ENCODE measurements around the gene TBCA.

TBCA gene

DNA sequence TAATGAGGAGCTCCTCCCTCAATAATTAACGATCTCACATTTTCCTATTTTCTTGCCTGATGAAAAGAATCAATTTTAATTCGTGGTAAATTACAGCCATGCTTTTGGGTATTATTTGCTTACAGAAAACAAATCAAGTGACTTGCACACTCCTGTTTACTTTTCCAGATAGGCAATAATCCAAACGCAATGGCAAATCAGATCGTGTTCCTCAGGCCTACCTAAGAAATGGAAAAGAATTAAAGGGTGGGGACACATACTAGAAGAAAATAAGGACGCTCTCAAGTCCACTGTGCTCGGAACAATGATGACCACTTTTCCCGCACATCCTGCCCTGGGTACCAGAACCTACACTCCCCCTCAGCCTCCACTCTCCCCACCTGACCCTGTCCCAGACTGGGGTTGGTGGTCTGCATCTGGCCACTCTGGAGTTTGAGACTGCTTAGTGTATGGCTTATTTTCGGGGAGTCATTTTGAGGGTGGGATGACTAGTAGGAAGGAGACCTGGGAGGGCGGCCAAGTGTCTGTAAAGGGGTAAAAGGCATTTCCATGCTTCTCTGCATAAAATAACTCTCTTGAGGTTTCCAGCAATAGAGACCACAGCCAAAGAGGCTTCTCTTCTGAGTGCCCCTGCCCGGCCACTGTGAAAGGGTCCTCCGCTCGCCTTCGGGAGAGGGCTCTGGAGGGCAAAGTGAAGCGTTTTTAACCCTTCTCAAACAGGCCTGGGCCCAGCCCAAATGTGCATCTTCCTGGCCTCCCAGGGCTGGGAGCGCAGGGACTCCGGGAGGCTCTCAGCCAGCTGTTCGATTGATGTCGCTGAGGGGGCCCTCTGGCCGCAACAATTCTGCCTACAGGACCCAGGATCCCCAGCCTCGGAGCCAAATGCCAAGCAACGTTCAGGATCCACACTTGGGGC is 133.1 kb downstream of the TBCA start:
- no peak for DNase-seq (ENCODE audit: low spot score)

- DNase-seq (ENCODE audit: low spot score), result no peak
These were observed 134.0 kb downstream of the TBCA start for GRCh38 chr5:77641963-77642737.

DNA sequence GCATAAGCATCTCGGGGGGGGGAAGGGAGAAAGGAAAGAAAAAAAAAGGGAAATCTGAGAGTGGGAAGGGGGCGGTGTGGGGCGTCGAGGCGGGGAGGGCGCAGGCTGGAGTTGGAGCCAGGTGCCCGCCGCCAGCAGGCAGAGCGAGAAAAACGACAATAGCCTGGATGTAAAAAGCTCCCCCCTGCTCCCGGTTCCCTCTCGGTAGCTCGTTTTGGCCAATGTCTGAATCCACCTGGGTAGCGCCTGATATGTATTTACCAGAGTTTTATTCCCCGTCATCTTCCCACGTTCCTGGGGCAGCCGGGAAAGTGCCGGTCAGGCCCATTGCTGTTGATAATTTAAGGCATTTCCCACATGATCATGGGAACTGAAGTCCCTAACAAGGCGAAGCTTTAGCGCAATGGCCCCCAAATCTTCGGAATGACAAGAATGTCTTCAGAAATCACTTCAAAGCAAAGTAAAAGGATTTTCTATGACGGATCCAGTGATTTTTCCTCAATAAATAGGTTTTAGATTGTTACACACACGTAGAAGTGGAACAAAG is 134.7 kb downstream of the TBCA start:
- no peak for DNase-seq (ENCODE audit: low spot score)
